CD4-positive, CD25-positive, alpha-beta regulatory T cell (primary cell): ENCODE measurements around the gene LRMDA. TPM values are rescaled to one million over a fixed set of nuclear protein-coding genes. Genes with fewer than 3 reads are reported as not detected.

Source experiments
- ATAC-seq, 2 donors: fragments of 150-1000 bp; cut with Tn5 transposase; one replicate each; pipeline ENCODE4 v1.10.0; 2021; ENCODE audit warnings: low read depth in 2 of 2, moderate number of reproducible peaks in 2 of 2, moderate library complexity in 1 of 2
- DNase-seq, 3 donors: peaks; one replicate each; pipeline versions ENCODE4 v3.0.0 to v3.0.0-alpha.2; 2012 to 2022; ENCODE audit warnings: mixed read lengths in 1 of 3
- H3K27ac ChIP-seq: one replicate; pipeline ENCODE4 v1.7.0; 2013; ENCODE audit warnings: mild to moderate bottlenecking, low read length; ENCODE audit not compliant: insufficient read depth, poor library complexity, severe bottlenecking
- H3K27me3 ChIP-seq: one replicate; pipeline ENCODE4 v1.7.0; 2013; ENCODE audit warnings: low read length; ENCODE audit not compliant: control insufficient read depth, insufficient read depth
- H3K36me3 ChIP-seq: one replicate; pipeline ENCODE4 v1.7.0; 2013; ENCODE audit warnings: mild to moderate bottlenecking, low read length, moderate library complexity; ENCODE audit not compliant: control insufficient read depth, insufficient read depth
- H3K4me1 ChIP-seq: 2 replicates; pipeline ENCODE4 v1.7.0; 2013; ENCODE audit warnings: mild to moderate bottlenecking, low read length; ENCODE audit not compliant: insufficient read depth, control insufficient read depth, poor library complexity, severe bottlenecking
- H3K4me3 ChIP-seq: one replicate; pipeline ENCODE4 v1.7.0; 2013; ENCODE audit warnings: low read depth, mild to moderate bottlenecking, low read length, moderate library complexity
- H3K9me3 ChIP-seq, 2 experiments: 1 replicate in 1 of 2; 2 replicates in 1 of 2; pipeline ENCODE4 v1.7.0; 2013; ENCODE audit warnings: low read length in 2 of 2, mild to moderate bottlenecking in 1 of 2, moderate library complexity in 1 of 2; ENCODE audit not compliant: control insufficient read depth in 2 of 2
- H3K27ac Mint-ChIP-seq, 3 donors: one replicate each; pipeline ENCODE4 v1.8.0; 2020 to 2022; ENCODE audit warnings: mild to moderate bottlenecking in 3 of 3, mixed read lengths in 3 of 3, moderate library complexity in 2 of 3
- H3K27me3 Mint-ChIP-seq: one replicate; pipeline ENCODE4 v1.8.0; 2022; ENCODE audit warnings: mild to moderate bottlenecking, mixed read lengths
- H3K36me3 Mint-ChIP-seq: one replicate; pipeline ENCODE4 v1.8.0; 2020; ENCODE audit warnings: mixed read lengths
- H3K4me1 Mint-ChIP-seq, 4 donors: one replicate each; pipeline ENCODE4 v1.8.0; 2020 to 2022; ENCODE audit warnings: mixed read lengths in 4 of 4, mild to moderate bottlenecking in 1 of 4
- H3K4me3 Mint-ChIP-seq, 4 donors: one replicate each; pipeline ENCODE4 v1.8.0; 2020 to 2022; ENCODE audit warnings: mild to moderate bottlenecking in 4 of 4, mixed read lengths in 4 of 4, moderate library complexity in 3 of 4
- H3K9me3 Mint-ChIP-seq, 7 donors: one replicate each; pipeline ENCODE4 v1.8.0; 2020 to 2022; ENCODE audit warnings: mixed read lengths in 7 of 7, mild to moderate bottlenecking in 3 of 7, moderate library complexity in 2 of 7
- polyA plus RNA-seq, 4 donors: library from polyadenylated mRNA; unstranded; fragments of 300-500 nt; fragmentation: Illumina TruSeq; gene quantifications; one replicate each; pipeline ENCODE4 v1.2.3, GENCODE V29; 2021
- total RNA-seq: library from RNA; stranded (reverse); gene quantifications from one replicate; pipeline ENCODE4 v1.2.3, GENCODE V29; 2022

Gene LRMDA
- total and polyA plus RNA-seq, 5 donors from 2014 or later, result 0.10 TPM; not detected in 4

- Histone ChIP-seq H3K4me3 (no peak overlapping the region), H3K27me3 (no peaks in the 10 kb centered on the region), H3K27ac (no peak overlapping the region), H3K36me3 (no peaks in the 10 kb centered on the region), H3K4me1 (no peaks in the 10 kb centered on the region), H3K9me3 (no peaks in the 10 kb centered on the region)
- no peak for ATAC-seq
- H3K27ac Mint-ChIP-seq, result no peak overlapping the region
- peaks cover 0 to 3% (median 0%) of the 10 kb centered on the region in 4 donors for H3K4me1 Mint-ChIP-seq
- no peaks in the 10 kb centered on the region for H3K36me3 Mint-ChIP-seq
- H3K9me3 Mint-ChIP-seq, result peaks cover 0 to 2% (median 0%) of the 10 kb centered on the region in 7 donors
- H3K4me3 Mint-ChIP-seq, result no peak overlapping the region
- no peak for DNase-seq
- no peaks in the 10 kb centered on the region for H3K27me3 Mint-ChIP-seq
Observed at GRCh38 chr10:75852851-75853484, 421.5 kb downstream of the LRMDA start.

- H3K4me3 Mint-ChIP-seq, result no peak overlapping the region
- Histone ChIP-seq H3K36me3 (no peaks in the 10 kb centered on the region), H3K27ac (no peak overlapping the region), H3K27me3 (no peaks in the 10 kb centered on the region), H3K4me1 (no peaks in the 10 kb centered on the region), H3K9me3 (no peaks in the 10 kb centered on the region), H3K4me3 (no peak overlapping the region)
- peaks cover 0 to 3% (median 0%) of the 10 kb centered on the region in 4 donors for H3K4me1 Mint-ChIP-seq
- ATAC-seq (no peak), DNase-seq (no peak)
- H3K27ac Mint-ChIP-seq, result no peak overlapping the region
- peaks cover 4% of the 10 kb centered on the region for H3K27me3 Mint-ChIP-seq
- no peaks in the 10 kb centered on the region for H3K36me3 Mint-ChIP-seq
- peaks cover 0 to 1% (median 0%) of the 10 kb centered on the region in 7 donors for H3K9me3 Mint-ChIP-seq
Observed at GRCh38 chr10:75857269-75857846, 425.9 kb downstream of the LRMDA start.

GRCh38 chr10:75857896-75858295, 426.5 kb downstream of the LRMDA start:
- Histone ChIP-seq H3K27ac (no peak overlapping the region), H3K9me3 (no peaks in the 10 kb centered on the region), H3K4me3 (no peak overlapping the region), H3K4me1 (no peaks in the 10 kb centered on the region), H3K36me3 (no peaks in the 10 kb centered on the region), H3K27me3 (no peaks in the 10 kb centered on the region)
- Mint-ChIP-seq H3K9me3 (peaks cover 0 to under 1% (median 0%) of the 10 kb centered on the region in 7 donors), H3K4me3 (no peak overlapping the region), H3K27me3 (peaks cover 7% of the 10 kb centered on the region), H3K36me3 (no peaks in the 10 kb centered on the region), H3K4me1 (peaks cover 0 to 3% (median 0%) of the 10 kb centered on the region in 4 donors), H3K27ac (no peak overlapping the region)
- ATAC-seq, result no peak
- no peak for DNase-seq

GRCh38 chr10:75858339-75858738, 426.9 kb downstream of the LRMDA start:
- peaks cover 0 to 3% (median 0%) of the 10 kb centered on the region in 7 donors for H3K9me3 Mint-ChIP-seq
- no peak overlapping the region for H3K4me3 Mint-ChIP-seq
- no peaks in the 10 kb centered on the region for H3K4me1 ChIP-seq
- H3K9me3 ChIP-seq, result no peaks in the 10 kb centered on the region
- DNase-seq, result no peak
- no peaks in the 10 kb centered on the region for H3K36me3 ChIP-seq
- H3K4me3 ChIP-seq, result no peak overlapping the region
- H3K27me3 ChIP-seq, result no peaks in the 10 kb centered on the region
- no peak overlapping the region for H3K27ac Mint-ChIP-seq
- H3K4me1 Mint-ChIP-seq, result peaks cover 0 to under 1% (median 0%) of the 10 kb centered on the region in 4 donors
- H3K27me3 Mint-ChIP-seq, result peaks cover 7% of the 10 kb centered on the region
- ATAC-seq, result no peak
- no peaks in the 10 kb centered on the region for H3K36me3 Mint-ChIP-seq
- H3K27ac ChIP-seq, result no peak overlapping the region

GRCh38 chr10:75859141-75859540, 427.7 kb downstream of the LRMDA start:
- H3K36me3 ChIP-seq, result no peaks in the 10 kb centered on the region
- peaks cover 0 to 5% (median 0%) of the 10 kb centered on the region in 7 donors for H3K9me3 Mint-ChIP-seq
- H3K27ac ChIP-seq, result no peak overlapping the region
- DNase-seq, result no peak
- no peaks in the 10 kb centered on the region for H3K27me3 ChIP-seq
- H3K36me3 Mint-ChIP-seq, result no peaks in the 10 kb centered on the region
- H3K27ac Mint-ChIP-seq, result no peak overlapping the region
- H3K4me3 Mint-ChIP-seq, result no peak overlapping the region
- H3K4me3 ChIP-seq, result no peak overlapping the region
- no peaks in the 10 kb centered on the region for H3K4me1 ChIP-seq
- no peaks in the 10 kb centered on the region for H3K4me1 Mint-ChIP-seq
- no peaks in the 10 kb centered on the region for H3K9me3 ChIP-seq
- ATAC-seq, result no peak
- H3K27me3 Mint-ChIP-seq, result peaks cover 13% of the 10 kb centered on the region

- no peak overlapping the region for H3K4me3 ChIP-seq
- no peaks in the 10 kb centered on the region for H3K36me3 ChIP-seq
- DNase-seq, result no peak
- no peak for ATAC-seq
- H3K9me3 ChIP-seq, result no peaks in the 10 kb centered on the region
- H3K4me1 ChIP-seq, result no peaks in the 10 kb centered on the region
- H3K27me3 Mint-ChIP-seq, result peaks cover 13% of the 10 kb centered on the region
- no peak overlapping the region for H3K27ac ChIP-seq
- no peak overlapping the region for H3K4me3 Mint-ChIP-seq
- peaks cover 0 to 5% (median 0%) of the 10 kb centered on the region in 7 donors for H3K9me3 Mint-ChIP-seq
- H3K36me3 Mint-ChIP-seq, result no peaks in the 10 kb centered on the region
- H3K27me3 ChIP-seq, result no peaks in the 10 kb centered on the region
- no peak overlapping the region for H3K27ac Mint-ChIP-seq
- no peaks in the 10 kb centered on the region for H3K4me1 Mint-ChIP-seq
Observed at GRCh38 chr10:75860009-75860408, 428.6 kb downstream of the LRMDA start.

GRCh38 chr10:75861582-75861981, 430.2 kb downstream of the LRMDA start:
- Histone ChIP-seq H3K27me3 (no peaks in the 10 kb centered on the region), H3K27ac (no peak overlapping the region), H3K4me3 (no peak overlapping the region), H3K9me3 (no peaks in the 10 kb centered on the region), H3K4me1 (no peaks in the 10 kb centered on the region), H3K36me3 (no peaks in the 10 kb centered on the region)
- no peaks in the 10 kb centered on the region for H3K36me3 Mint-ChIP-seq
- H3K27me3 Mint-ChIP-seq, result peaks cover 13% of the 10 kb centered on the region
- no peak overlapping the region for H3K27ac Mint-ChIP-seq
- peaks cover 0 to 5% (median 0%) of the 10 kb centered on the region in 7 donors for H3K9me3 Mint-ChIP-seq
- H3K4me3 Mint-ChIP-seq, result no peak overlapping the region
- H3K4me1 Mint-ChIP-seq, result no peaks in the 10 kb centered on the region
- DNase-seq, result no peak
- no peak for ATAC-seq

- Mint-ChIP-seq H3K4me1 (no peaks in the 10 kb centered on the region), H3K9me3 (peaks cover 0 to 5% (median 0%) of the 10 kb centered on the region in 7 donors), H3K27me3 (peaks cover 13% of the 10 kb centered on the region), H3K27ac (no peak overlapping the region), H3K36me3 (no peaks in the 10 kb centered on the region), H3K4me3 (no peak overlapping the region)
- H3K27me3 ChIP-seq, result no peaks in the 10 kb centered on the region
- ATAC-seq (no peak), DNase-seq (no peak)
- no peaks in the 10 kb centered on the region for H3K4me1 ChIP-seq
- H3K9me3 ChIP-seq, result no peaks in the 10 kb centered on the region
- H3K36me3 ChIP-seq, result no peaks in the 10 kb centered on the region
- H3K27ac ChIP-seq, result no peak overlapping the region
- no peak overlapping the region for H3K4me3 ChIP-seq
Observed at GRCh38 chr10:75862935-75863334, 431.5 kb downstream of the LRMDA start.
